ENCODE results near the gene UCK1.

DNA sequence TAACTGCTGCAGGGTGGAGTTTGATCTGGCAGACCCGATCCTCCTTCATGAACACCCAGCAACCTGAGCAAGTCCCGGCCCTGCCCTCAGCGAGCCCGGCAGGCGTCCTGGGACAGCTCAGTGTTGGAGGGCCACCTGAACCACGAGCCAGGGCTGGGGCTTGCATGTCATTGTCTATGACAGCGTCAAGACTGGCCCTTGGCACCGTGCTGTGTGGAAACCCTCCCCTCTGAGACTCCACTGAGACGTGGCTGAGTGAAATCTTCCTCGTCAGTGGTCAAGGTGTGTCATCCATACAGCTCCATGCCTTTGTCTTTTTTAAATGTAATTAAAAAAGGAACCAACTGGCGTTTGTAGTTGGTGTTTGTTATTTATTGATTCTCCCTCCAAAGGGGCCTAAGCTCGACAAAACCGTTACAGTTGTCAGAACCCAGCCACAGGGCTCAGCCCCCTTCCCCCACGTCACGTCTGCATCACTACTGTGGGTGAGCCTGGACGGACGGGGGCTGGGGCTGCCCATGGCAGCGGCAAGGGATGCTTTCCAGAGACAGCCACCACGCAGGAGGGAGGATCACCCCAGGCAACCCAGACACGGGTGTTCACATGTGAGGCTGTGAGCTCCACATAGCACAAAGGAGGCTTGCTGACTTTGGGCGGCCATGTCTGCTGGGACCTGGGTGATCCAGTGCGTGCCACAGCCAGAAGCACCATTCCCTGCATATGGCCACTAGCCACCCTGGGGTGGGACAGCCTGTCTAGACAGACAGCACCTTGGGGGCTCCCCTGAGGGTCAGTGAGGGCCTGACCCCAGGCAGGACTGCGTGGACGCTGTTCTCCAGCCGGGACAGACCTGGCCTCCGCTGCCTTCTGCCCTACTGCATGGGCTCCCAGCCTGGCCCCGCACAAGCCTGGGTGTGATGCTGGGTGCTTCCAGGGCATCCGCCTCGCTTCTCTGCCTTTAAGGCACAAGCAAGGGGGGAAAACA lies 7.3 kb downstream of the UCK1 start:
- TF ChIP-seq SUZ12 (IDR thresholded peaks at IDR 0.05; ENCODE audit: extremely low read depth, insufficient read depth, insufficient read length), result no peak
- no peak for TF ChIP-seq ZNF274 (IDR thresholded peaks at IDR 0.05; ENCODE audit: low read depth, low read length)

Data from NT2/D1 (cell line).